ENCODE measurements around the gene EVC. TPM values are rescaled to one million over a fixed set of nuclear protein-coding genes. Genes with fewer than 3 reads are reported as not detected.

The EVC gene
- total and polyA plus RNA-seq, 2 of the 4 experiments (the other 2 are of a cell fraction), result 16.8 to 18.9 TPM

DNA sequence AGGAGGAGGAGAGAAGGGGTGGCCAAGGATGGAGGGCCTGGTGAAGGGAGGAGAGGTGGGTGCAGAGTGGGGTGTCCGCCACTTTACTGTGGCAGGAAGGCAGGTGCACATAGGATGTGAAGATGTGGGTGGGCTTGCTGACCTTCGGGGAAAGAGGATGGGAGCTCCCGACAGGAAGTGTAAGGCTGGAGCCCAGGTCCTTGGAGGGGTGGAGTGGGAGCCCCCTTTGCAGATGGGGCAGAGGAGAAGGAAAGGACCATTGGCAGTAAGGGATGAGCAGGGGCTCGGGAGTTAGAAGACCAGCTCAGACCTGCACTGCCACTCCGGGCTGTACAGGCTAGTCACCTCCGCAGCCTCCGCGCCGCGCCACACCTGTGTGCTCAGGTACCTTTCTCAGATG is 89.5 kb downstream of the EVC start:
- H2BK20ac ChIP-seq (ENCODE audit: low read depth, low read length), result no peak overlapping the region
- H3K18ac ChIP-seq (ENCODE audit: low read depth, low read length), result no peak overlapping the region
- H4K20me1 ChIP-seq (ENCODE audit: insufficient read depth, low read length), result no peaks in the 10 kb centered on the region
- peaks cover 3% of the 10 kb centered on the region; the same call in 1 of the 2 replicates for H3K4me1 ChIP-seq (ENCODE audit: control insufficient read depth, insufficient read depth, low read length)
- WGBS, 2 experiments (ENCODE audit: extremely low coverage in 2 of 2, insufficient read length in 1 of 2), result 100% methylated on average over 1 of the region's 10 CpGs; no CpG with 5 or more reads in 1 of the 2 experiments
- no peaks in the 10 kb centered on the region for H3K9me3 ChIP-seq (ENCODE audit: control insufficient read depth, insufficient read depth, low read length)
- H2BK15ac ChIP-seq (ENCODE audit: low read depth, low read length), result no peak overlapping the region
- intact Hi-C loops (cut with micrococcal nuclease) (no loop called here), in situ Hi-C loops (cut with MboI; ENCODE audit: low sequenced_read_pairs) (no loop called here), dilution Hi-C loops (cut with HindIII; ENCODE audit: low sequenced_read_pairs, unreplicated experiment) (no loop called here)
- no TSS peak for BruUV-seq (replicated peaks)
- H3K4ac ChIP-seq (ENCODE audit: low read depth, low read length), result no peak overlapping the region
- H3K9me1 ChIP-seq (ENCODE audit: insufficient read depth, low read length), result peaks cover 3% of the 10 kb centered on the region; the same call in 1 of the 2 replicates
- H2AK9ac ChIP-seq (replicated peaks; ENCODE audit: low read depth, low read length, poor library complexity), result peak overlapping the region; percentile 18
- H2AK5ac ChIP-seq (ENCODE audit: low read depth, low read length), result no peak overlapping the region
- no peak overlapping the region for H3K56ac ChIP-seq (ENCODE audit: extremely low read depth, insufficient read depth, low read length)
- H3K79me1 ChIP-seq (ENCODE audit: low read depth in 1 of 2, low read length in 2 of 2), result no peaks in the 10 kb centered on the region
- DNase-seq, result no peak
- no peak overlapping the region for H2AFZ ChIP-seq (replicated peaks; ENCODE audit: low read length, poor library complexity)
- no peak overlapping the region for H4K91ac ChIP-seq (ENCODE audit: insufficient read depth, low read depth, low read length)
- H3K23ac ChIP-seq (ENCODE audit: low read depth, low read length), result no peak overlapping the region
- no peak overlapping the region for H2BK120ac ChIP-seq (ENCODE audit: low read depth, low read length)
- POLR2A ChIA-PET (ENCODE audit: unreplicated experiment), result no interaction called here
- H3K9ac ChIP-seq (ENCODE audit: low read depth, low read length), result no peak overlapping the region
- no peak overlapping the region for H3K14ac ChIP-seq (replicated peaks; ENCODE audit: low read depth, low read length)
- H4K8ac ChIP-seq (ENCODE audit: low read depth in 2 of 2, low read length in 2 of 2), result no peak overlapping the region
- H3K4me2 ChIP-seq (ENCODE audit: low read depth, low read length), result no peak overlapping the region
- H4K5ac ChIP-seq (ENCODE audit: low read depth, low read length), result no peak overlapping the region
- no peak overlapping the region for H3K4me3 ChIP-seq (ENCODE audit: insufficient read depth, low read depth, low read length)
- H2BK5ac ChIP-seq (ENCODE audit: low read depth, low read length, poor library complexity, severe bottlenecking), result no peak overlapping the region
- CTCF ChIA-PET, result no interaction called here
- H3K36me3 ChIP-seq (ENCODE audit: control insufficient read depth, insufficient read depth, low read length), result peaks cover 68% of the 10 kb centered on the region
- H3K27me3 ChIP-seq (ENCODE audit: control insufficient read depth, insufficient read depth, low read length), result no peaks in the 10 kb centered on the region
- H3K27ac ChIP-seq (ENCODE audit: insufficient read depth, low read length), result no peak overlapping the region
- TF ChIP-seq RCOR1 (IDR thresholded peaks at IDR 0.05; ENCODE audit: insufficient replicate concordance, low read length) (no peak), CHD1 (IDR thresholded peaks at IDR 0.05; ENCODE audit: low read depth, low read length) (no peak), RFX5 (IDR thresholded peaks at IDR 0.05; ENCODE audit: low read depth, low read length) (no peak), BHLHE40 (IDR thresholded peaks at IDR 0.05; ENCODE audit: low read depth, low read length) (no peak), POLR2A (IDR thresholded peaks at IDR 0.05; ENCODE audit: low read depth, low read length) (no peak), MAZ (IDR thresholded peaks at IDR 0.05; ENCODE audit: borderline replicate concordance, low read depth, low read length) (no peak), CEBPB (IDR thresholded peaks at IDR 0.05; ENCODE audit: low read depth, low read length) (no peak), NFE2L2 (IDR thresholded peaks at IDR 0.05; ENCODE audit: low read depth, low read length) (no peak)
- TF ChIP-seq, protein P1, sequence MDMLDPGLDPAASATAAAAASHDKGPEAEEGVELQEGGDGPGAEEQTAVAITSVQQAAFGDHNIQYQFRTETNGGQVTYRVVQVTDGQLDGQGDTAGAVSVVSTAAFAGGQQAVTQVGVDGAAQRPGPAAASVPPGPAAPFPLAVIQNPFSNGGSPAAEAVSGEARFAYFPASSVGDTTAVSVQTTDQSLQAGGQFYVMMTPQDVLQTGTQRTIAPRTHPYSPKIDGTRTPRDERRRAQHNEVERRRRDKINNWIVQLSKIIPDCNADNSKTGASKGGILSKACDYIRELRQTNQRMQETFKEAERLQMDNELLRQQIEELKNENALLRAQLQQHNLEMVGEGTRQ (IDR thresholded peaks at IDR 0.05; ENCODE audit: low read depth, low read length), result no peak
- ATAC-seq (ENCODE audit: low read depth), result no peak

Measured in IMR-90 (cell line).